B cell (primary cell): Measurements from ENCODE around the gene RP9.

Source experiments
- CTCF ChIP-seq: fragments of 200-600 bp; IDR thresholded peaks from one replicate; pipeline ENCODE4 v1.8.0; 2022; ENCODE audit warnings: antibody characterized with exemption, mild to moderate bottlenecking
- EZH2 ChIP-seq: IDR thresholded peaks from 2 replicates; pipeline ENCODE4 v1.6.1; 2012; ENCODE audit warnings: borderline replicate concordance, low read depth, mild to moderate bottlenecking, moderate library complexity, low read length; ENCODE audit not compliant: insufficient read depth, poor library complexity, severe bottlenecking

- no peak for TF ChIP-seq CTCF
- no peak for TF ChIP-seq EZH2
These were observed 15.9 kb downstream of the RP9 start for GRCh38 chr7:33093266-33093665.
